GM15510 (cell line): ENCODE measurements around the gene KAT14.

Source experiments
- POLR2A ChIP-seq: IDR thresholded peaks from 3 replicates; pipeline ENCODE4 v1.6.1; 2011; ENCODE audit warnings: borderline replicate concordance; ENCODE audit not compliant: insufficient read length; ENCODE audit errors: extremely low read depth

Gene KAT14

DNA sequence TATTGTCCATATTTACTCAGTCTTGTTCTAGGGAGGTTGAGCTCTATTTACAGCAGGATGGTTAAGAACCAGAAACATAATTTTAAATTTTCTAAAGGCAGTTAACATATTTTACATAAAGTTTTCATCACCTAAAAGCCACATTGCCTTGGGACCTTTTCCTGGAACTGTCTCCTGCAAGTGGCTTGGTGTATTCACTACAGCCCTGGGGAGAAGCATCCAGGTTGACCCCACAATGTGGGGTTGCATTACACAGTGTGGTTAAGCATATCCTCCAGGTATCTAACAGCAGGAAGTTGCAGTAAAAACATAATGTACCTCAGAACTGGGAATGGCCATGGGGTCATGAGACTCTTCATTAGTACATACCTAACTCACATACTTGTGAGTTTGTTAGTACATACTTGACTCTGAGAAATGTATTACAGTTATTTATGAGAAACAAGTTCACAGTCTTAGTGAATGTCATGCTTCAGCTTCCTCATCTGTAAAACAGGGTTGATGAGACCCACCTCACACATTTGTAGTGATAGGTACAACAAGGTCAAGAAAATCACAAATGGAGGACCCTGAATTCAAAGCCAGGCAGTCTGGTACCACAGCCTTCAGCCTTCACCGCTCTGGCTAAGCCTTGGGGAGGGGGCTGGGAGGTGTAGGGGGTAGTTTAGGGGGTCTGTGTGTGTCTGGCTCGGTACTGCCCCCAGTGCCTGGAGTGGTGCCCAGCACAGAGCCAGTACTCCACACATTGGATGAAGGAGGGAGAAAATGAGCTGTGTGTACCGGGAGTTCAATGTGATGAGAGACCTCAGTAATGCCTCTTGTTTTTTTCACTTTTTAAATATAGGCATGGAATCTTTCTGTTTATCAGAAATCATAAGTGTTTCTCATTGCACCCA lies 52.9 kb downstream of the KAT14 start:
- no peak for TF ChIP-seq POLR2A

DNA sequence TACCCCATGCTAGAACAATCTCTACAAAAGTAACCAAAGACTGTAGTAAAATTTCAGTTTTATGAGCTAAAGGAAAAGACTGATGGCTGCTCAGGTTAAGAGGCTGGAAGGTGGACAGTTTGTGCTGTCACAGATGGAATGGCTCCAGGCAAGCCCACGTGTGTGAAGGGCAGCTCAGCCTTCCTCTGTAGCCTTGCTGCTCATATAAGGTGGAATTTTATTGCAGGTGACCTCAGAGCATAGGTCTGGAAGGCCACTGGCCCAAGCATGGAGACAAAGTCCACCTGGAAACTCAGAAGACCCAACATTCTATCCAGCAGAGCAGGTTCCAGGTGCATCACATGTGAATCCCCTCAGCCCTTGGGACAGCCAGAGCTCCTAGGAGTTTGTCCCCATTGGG lies 53.6 kb downstream of the KAT14 start:
- no peak for TF ChIP-seq POLR2A

GRCh38 chr20:18195931-18196330 lies 58.3 kb downstream of the KAT14 start:
- TF ChIP-seq POLR2A, result no peak

- no peak for TF ChIP-seq POLR2A
These were observed 59.9 kb downstream of the KAT14 start for GRCh38 chr20:18197382-18198070.

GRCh38 chr20:18202966-18203365 lies 65.3 kb downstream of the KAT14 start:
- no peak for TF ChIP-seq POLR2A

GRCh38 chr20:18213002-18213401 lies 75.3 kb downstream of the KAT14 start:
- TF ChIP-seq POLR2A, result no peak

GRCh38 chr20:18215566-18215965 lies 77.9 kb downstream of the KAT14 start:
- TF ChIP-seq POLR2A, result no peak

DNA sequence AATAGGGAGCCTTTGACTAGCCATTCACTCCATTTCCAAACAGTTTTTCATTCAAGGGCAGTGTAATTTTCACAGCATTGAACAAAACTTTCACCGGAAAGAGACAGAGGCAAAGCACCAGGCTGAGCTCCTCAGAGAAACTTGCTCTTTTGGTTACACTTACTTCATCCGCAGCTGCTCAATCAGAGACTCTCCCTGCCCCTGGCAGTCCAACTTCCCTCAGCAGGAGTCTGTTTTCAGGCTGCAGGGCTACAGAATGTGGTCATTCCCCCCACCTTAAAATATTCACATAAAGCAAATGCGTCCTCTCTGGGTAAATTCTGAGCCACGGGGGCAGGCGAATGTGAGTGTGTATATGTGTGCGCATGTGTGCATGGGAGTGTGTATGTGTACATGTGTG lies 80.6 kb downstream of the KAT14 start:
- no peak for TF ChIP-seq POLR2A

- no peak for TF ChIP-seq POLR2A
These were observed 85.7 kb downstream of the KAT14 start for GRCh38 chr20:18223409-18223808.

DNA sequence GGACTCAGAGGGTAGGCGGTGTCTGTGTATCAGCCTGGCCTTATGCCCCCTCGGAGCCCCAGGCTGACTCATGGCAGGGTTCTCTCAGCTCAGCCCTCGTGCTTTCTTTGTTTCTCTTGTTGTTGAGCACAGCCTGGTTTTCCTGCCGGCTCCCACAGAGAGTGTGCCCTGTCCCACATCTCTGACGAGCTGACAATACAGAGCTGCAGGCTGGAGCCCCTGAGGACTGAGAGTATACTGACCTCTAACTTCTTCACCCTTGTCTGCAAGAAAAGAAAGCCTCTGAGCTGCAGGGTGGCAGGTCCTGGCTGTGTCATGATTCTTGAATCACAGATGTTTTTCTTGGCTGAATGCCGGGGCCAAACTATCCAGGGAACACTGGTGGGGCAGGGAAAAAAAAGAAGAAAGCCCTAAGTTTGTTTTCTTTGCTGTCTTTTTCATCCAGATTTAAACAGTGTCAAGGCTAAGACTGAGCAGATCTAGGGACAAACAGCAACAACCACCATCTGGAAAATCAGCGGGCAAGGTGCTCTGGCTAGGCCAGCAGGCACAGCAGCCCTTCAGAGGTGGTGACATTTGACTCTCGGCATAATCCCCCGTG lies 87.4 kb downstream of the KAT14 start:
- no peak for TF ChIP-seq POLR2A

DNA sequence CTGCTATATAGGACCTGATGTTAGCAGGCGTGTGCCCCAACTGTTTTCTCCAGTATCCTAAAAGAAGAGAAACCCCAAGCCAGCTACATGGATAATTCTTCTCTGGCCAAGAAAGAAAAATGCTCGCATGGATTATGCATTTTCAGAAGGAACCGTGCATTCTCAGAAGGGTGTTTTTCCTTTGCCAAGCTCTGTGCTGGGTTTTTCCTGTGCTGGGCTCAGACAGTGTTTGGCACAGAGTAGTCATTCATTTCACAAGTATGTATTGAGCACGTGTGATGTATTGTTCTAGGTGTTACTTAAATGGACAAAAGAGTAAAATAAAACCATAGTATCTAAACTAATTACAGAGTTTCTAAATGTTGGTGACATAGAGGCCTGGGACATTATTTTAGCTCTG lies 88.0 kb downstream of the KAT14 start:
- TF ChIP-seq POLR2A, result no peak

- TF ChIP-seq POLR2A, result no peak
These were observed 95.8 kb downstream of the KAT14 start for GRCh38 chr20:18233408-18233943.
